T-helper 1 cell treated with Interleukin-12 subunit alpha and Interleukin-12 subunit beta and Interleukin-4 antibody, amounts not matched to agents 30 μg/mL and 1 μg/mL, for 36 hours (primary cell): ENCODE data around the gene ASB14.
"Not testable (repeated sequence)": the region's sequence is repeated elsewhere in the genome, so short reads cannot be mapped to it uniquely, and the experiment has no call there.

ENCODE experiments used
- H3K27ac Mint-ChIP-seq: one replicate; pipeline ENCODE4 v1.8.0; 2021; ENCODE audit warnings: mild to moderate bottlenecking, mixed read lengths
- H3K27me3 Mint-ChIP-seq: one replicate; pipeline ENCODE4 v1.8.0; 2021; ENCODE audit warnings: low read depth, mixed read lengths
- H3K36me3 Mint-ChIP-seq: one replicate; pipeline ENCODE4 v1.8.0; 2021; ENCODE audit warnings: low read depth, mixed read lengths
- H3K4me1 Mint-ChIP-seq: one replicate; pipeline ENCODE4 v1.8.0; 2021; ENCODE audit warnings: low read depth, mixed read lengths
- H3K4me3 Mint-ChIP-seq: one replicate; pipeline ENCODE4 v1.8.0; 2021; ENCODE audit warnings: mild to moderate bottlenecking, moderate library complexity, mixed read lengths
- H3K9me3 Mint-ChIP-seq: one replicate; pipeline ENCODE4 v1.8.0; 2021; ENCODE audit warnings: mixed read lengths

ASB14 gene

DNA sequence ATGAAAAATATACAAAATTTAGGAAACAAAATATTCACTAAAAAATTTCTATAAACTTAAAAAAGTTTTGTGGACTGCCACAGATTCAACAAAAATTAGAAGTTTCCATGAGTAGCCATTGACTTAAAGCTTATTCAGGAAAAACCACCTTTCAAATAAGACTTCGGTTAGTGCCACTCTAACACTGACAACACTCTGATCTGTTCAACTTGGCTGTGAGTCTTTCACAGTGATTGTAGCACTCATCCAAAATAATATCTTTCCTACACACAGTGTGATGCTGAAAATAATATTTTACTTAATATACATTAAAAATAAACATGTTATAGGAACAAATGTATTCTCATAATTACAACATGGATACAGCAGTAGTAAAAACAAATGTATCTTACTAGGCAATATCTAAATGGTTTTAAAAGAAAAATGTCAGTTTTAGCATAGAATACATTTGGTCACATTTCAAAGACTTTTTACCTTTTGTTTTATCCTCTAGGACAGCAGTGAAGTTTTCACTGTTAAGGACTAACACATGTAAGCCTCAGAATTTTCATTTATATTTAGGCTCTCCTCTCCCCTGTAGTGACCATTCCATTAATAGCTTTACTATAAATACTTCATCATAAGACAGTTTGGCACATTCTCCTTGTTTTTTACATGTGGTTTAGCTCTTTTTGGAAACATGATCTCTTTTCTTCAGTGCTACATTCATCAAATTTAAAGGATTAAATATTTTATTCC lies at the start of gene ASB14:
Gene ASB14 (minus strand): TSS at position 527 of the 738 bp plus-strand sequence. CDS start 652 bp downstream, outside the sequence.
- Mint-ChIP-seq H3K27me3 (peaks cover 7% of the 10 kb centered on the region), H3K4me3 (no peak within 1 kb of the TSS), H3K4me1 (no peaks in the 10 kb centered on the region), H3K9me3 (no peaks in the 10 kb centered on the region), H3K36me3 (no peaks in the 10 kb centered on the region), H3K27ac (no peak within 1 kb of the TSS)

DNA sequence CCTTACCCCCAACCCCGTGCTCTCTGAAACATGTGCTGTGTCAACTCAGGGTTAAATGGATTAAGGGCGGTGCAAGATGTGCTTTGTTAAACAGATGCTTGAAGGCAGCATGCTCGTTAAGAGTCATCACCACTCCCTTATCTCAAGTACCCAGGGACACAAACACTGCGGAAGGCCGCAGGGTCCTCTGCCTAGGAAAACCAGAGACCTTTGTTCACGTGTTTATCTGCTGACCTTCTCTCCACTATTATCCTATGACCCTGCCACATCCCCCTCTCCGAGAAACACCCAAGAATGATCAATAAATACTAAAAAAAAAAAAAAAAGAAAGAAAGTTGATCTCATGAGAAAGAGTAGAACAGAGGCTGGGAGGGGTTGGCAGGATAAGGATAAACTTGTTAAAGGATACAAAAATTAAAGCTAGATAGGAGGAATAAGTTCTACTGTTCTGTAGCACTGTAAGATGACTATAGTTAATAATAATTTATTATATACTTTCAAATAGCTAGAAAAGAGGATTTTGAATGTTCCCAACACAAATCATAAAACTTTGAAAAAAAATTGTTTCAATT lies 46.7 kb upstream of the ASB14 start:
- peaks cover 18% of the 10 kb centered on the region for H3K27me3 Mint-ChIP-seq
- H3K9me3 Mint-ChIP-seq, H3K36me3 Mint-ChIP-seq, H3K27ac Mint-ChIP-seq, H3K4me3 Mint-ChIP-seq, H3K4me1 Mint-ChIP-seq: not testable (repeated sequence)

GRCh38 chr3:57338272-57339070 lies 46.0 kb upstream of the ASB14 start:
- not testable (repeated sequence) for H3K4me1 Mint-ChIP-seq, H3K36me3 Mint-ChIP-seq, H3K27ac Mint-ChIP-seq, H3K9me3 Mint-ChIP-seq, H3K4me3 Mint-ChIP-seq
- peaks cover 18% of the 10 kb centered on the region for H3K27me3 Mint-ChIP-seq

- Mint-ChIP-seq H3K4me3 (no peak overlapping the region), H3K4me1 (no peaks in the 10 kb centered on the region), H3K36me3 (no peaks in the 10 kb centered on the region), H3K9me3 (no peaks in the 10 kb centered on the region), H3K27ac (no peak overlapping the region), H3K27me3 (peaks cover 11% of the 10 kb centered on the region)
Measured at GRCh38 chr3:57335283-57335938, 42.9 kb upstream of the ASB14 start.

DNA sequence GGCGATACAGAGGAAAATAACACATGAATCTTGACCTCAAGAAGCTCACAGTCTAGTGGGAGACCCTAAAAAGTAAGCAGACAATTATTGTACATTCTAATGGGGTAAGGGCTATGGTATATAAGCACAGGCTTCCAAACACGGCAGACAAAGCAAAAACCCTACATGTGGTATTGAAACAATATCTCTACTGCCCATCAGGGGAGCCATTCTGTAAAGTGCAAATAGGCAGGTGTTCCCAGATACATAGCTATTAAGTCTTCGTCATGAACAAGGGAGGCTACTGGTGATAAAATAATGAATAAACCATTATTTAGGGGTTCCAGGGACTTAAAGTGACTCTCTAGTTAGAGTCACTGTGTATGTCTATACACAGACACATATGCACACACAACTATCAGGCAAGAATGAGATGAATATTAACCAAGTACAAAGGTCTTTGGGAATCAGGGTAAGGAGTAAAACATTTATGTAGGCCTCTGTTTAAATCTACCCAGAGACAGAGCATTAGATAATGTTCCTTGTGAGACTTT lies 38.7 kb upstream of the ASB14 start:
- Mint-ChIP-seq H3K9me3 (no peaks in the 10 kb centered on the region), H3K27ac (no peak overlapping the region), H3K4me1 (no peaks in the 10 kb centered on the region), H3K27me3 (peaks cover 5% of the 10 kb centered on the region), H3K36me3 (no peaks in the 10 kb centered on the region), H3K4me3 (no peak overlapping the region)

DNA sequence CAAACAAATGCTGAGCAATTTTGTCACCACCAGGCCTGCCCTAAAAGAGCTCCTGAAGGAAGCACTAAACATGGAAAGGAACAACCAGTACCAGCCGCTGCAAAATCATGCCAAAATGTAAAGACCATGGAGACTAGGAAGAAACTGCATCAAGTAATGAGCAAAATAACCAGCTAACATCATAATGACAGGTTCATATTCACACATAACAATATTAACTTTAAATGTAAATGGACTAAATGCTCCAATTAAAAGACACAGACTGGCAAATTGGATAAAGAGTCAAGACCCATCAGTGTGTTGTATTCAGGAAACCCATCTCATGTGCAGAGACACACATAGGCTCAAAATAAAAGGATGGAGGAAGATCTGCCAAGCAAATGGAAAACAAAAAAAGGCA lies 34.0 kb upstream of the ASB14 start:
- not testable (repeated sequence) for H3K4me1 Mint-ChIP-seq, H3K27me3 Mint-ChIP-seq, H3K27ac Mint-ChIP-seq, H3K36me3 Mint-ChIP-seq, H3K4me3 Mint-ChIP-seq, H3K9me3 Mint-ChIP-seq

DNA sequence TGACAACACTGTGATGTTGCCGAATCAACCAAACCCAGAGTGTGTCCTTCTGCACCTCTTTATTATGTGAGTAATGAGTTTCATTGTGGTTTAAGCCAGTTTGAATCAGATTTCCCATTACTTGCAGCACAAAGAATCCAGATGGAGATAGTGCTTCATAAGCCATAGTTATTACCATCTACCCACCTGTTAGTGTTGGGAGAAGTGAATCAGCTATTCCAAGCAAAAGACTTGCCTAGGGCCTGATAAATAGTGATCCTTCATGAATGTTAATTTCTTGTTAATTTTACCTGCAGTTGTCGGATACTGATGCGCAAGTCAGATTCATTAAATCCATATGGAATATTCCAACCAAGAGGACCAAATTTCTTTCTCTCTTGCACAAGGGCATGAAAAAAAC lies 21.7 kb upstream of the ASB14 start:
- H3K4me3 Mint-ChIP-seq = no peak overlapping the region
- no peaks in the 10 kb centered on the region for H3K4me1 Mint-ChIP-seq
- H3K27me3 Mint-ChIP-seq = peaks cover 29% of the 10 kb centered on the region
- no peaks in the 10 kb centered on the region for H3K9me3 Mint-ChIP-seq
- H3K27ac Mint-ChIP-seq = no peak overlapping the region
- H3K36me3 Mint-ChIP-seq = no peaks in the 10 kb centered on the region

- Mint-ChIP-seq H3K36me3 (no peaks in the 10 kb centered on the region), H3K9me3 (no peaks in the 10 kb centered on the region), H3K4me3 (no peak overlapping the region), H3K27me3 (peaks cover 4% of the 10 kb centered on the region), H3K27ac (no peak overlapping the region), H3K4me1 (no peaks in the 10 kb centered on the region)
Measured at GRCh38 chr3:57309769-57310360, 17.4 kb upstream of the ASB14 start.

DNA sequence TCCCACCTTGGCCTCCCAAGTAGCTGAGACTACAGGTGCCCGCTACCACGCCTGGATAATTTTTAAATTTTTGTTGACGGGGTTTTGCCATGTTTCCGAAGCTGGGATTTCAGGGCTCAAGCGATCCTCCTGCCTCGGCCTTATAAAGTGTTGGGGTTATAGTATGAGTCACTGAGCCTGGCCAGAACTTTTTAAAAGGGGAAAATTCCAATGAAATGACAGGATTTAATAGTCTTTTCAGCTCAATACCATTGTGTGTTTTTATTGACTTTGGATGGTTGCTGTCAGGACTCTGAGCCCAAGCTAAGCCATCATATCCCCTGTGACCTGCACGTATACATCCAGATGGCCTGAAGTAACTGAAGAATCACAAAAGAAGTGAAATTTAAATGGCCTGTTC lies 11.0 kb upstream of the ASB14 start:
- peaks cover 15% of the 10 kb centered on the region for H3K27me3 Mint-ChIP-seq
- H3K9me3 Mint-ChIP-seq, H3K36me3 Mint-ChIP-seq, H3K4me1 Mint-ChIP-seq, H3K27ac Mint-ChIP-seq, H3K4me3 Mint-ChIP-seq: not testable (repeated sequence)

- H3K4me1 Mint-ChIP-seq = no peaks in the 10 kb centered on the region
- no peak overlapping the region for H3K27ac Mint-ChIP-seq
Measured at GRCh38 chr3:57298041-57298440, 5.6 kb upstream of the ASB14 start.

DNA sequence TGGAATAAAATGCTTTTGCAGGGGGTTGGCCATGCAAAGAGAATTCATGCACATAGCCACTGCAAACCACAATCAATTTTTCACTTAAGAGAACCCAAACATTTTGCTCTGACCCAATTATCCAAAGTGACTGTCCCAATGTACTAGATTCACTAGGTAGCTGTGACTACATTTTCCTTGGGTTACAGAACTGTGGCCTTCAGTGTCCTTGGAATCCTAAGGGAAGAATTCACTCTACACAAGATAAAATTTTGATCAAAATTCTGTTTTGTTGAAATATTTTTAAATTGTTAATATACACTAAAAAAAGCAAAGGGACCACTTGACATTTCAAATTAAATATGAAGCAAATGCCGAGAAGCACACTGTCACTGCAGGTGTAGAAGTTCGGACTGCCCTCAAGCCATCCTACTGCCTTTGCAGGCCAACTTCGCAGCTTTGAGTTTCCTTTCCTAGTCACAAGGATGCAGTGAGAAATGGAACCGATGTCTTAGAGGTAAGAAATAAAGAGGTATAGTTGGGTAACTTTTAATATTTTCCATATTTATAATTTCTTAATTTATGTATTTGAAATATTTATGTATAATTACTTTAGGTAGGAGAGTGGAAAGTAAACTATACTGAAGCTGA lies 527 bp upstream of the ASB14 start:
- H3K36me3 Mint-ChIP-seq = no peaks in the 10 kb centered on the region
- no peak overlapping the region for H3K4me3 Mint-ChIP-seq
- no peak overlapping the region for H3K27ac Mint-ChIP-seq
- no peaks in the 10 kb centered on the region for H3K4me1 Mint-ChIP-seq
- no peaks in the 10 kb centered on the region for H3K9me3 Mint-ChIP-seq
- peaks cover 12% of the 10 kb centered on the region for H3K27me3 Mint-ChIP-seq

More at GRCh38 chr3:57298041-57298440, 5.6 kb upstream of the ASB14 start:
- Mint-ChIP-seq H3K36me3 (no peaks in the 10 kb centered on the region), H3K9me3 (no peaks in the 10 kb centered on the region), H3K4me3 (no peak overlapping the region), H3K27me3 (peaks cover 22% of the 10 kb centered on the region)

DNA sequence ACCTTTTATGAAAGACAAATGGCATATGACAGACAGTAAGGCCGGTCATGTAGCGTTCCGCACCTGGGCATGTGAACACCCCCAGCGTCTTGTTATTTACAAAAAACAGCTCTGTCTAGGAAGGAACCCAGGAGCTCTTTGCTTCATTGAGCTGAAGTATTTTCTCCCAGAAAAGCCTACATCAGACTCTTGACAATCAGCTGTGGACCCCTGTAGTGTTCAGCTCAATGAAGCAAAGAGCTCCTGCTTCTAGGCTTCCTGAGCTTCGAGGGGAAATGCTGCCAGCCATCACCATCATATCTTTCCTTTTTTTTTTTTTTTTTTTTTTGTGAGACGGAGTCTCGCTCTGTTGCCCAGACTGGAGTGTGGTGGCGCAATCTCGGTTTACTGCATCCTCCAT lies 4.1 kb downstream of the ASB14 start:
- Mint-ChIP-seq H3K36me3 (no peaks in the 10 kb centered on the region), H3K27me3 (peaks cover 7% of the 10 kb centered on the region), H3K27ac (no peak overlapping the region), H3K4me3 (no peak overlapping the region), H3K9me3 (no peaks in the 10 kb centered on the region), H3K4me1 (no peaks in the 10 kb centered on the region)

DNA sequence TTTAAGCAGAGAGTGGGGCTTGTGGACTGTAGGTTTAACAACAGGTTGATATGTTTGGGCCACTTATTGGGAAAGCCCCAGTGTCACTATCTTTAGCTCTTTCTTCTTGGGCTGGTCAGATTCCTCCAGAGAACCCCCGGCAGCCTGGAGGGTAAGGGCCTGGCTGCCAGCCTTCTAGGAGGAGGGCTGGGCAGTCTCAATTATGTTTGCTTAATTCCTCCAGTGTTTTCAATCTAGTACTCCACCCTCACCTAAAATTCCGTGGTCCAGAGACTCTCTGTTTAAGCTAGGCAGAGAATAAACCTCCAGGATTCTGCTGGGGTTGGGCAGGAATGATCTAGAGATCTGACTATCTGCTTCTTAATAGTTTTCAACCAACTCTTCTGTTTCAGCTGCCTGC lies 5.3 kb downstream of the ASB14 start:
- Mint-ChIP-seq H3K27ac (no peak overlapping the region), H3K9me3 (no peaks in the 10 kb centered on the region), H3K36me3 (no peaks in the 10 kb centered on the region), H3K4me3 (no peak overlapping the region), H3K27me3 (peaks cover 7% of the 10 kb centered on the region), H3K4me1 (no peaks in the 10 kb centered on the region)

GRCh38 chr3:57283334-57283733 lies 9.2 kb downstream of the ASB14 start:
- Mint-ChIP-seq H3K27me3 (no peaks in the 10 kb centered on the region), H3K4me3 (no peak overlapping the region), H3K36me3 (no peaks in the 10 kb centered on the region), H3K9me3 (no peaks in the 10 kb centered on the region), H3K4me1 (peaks cover 8% of the 10 kb centered on the region), H3K27ac (no peak overlapping the region)
